ENCODE measurements around the gene PPP1R1C. TPM values are rescaled to one million over a fixed set of nuclear protein-coding genes. Genes with fewer than 3 reads are reported as not detected.

PPP1R1C gene
- total RNA-seq, 1 experiment from 2014 or later, result 3.4 TPM

- TF ChIP-seq PREB (CRISPR knock-in tag; IDR thresholded peaks at IDR 0.05; ENCODE audit: borderline replicate concordance), result no peak
- no peak for TF ChIP-seq HMGA2 (CRISPR knock-in tag; IDR thresholded peaks at IDR 0.05)
- TF ChIP-seq TP53 (CRISPR knock-in tag; IDR thresholded peaks at IDR 0.05), result no peak
Observed at GRCh38 chr2:182062329-182062972, 76.8 kb downstream of the PPP1R1C start (continued).

- no peak for ATAC-seq
- H3K36me3 Mint-ChIP-seq, result no peaks in the 10 kb centered on the region
- peaks cover 26% of the 10 kb centered on the region for H3K4me1 Mint-ChIP-seq
- H3K9me3 Mint-ChIP-seq, result no peaks in the 10 kb centered on the region
- ChIA-PET POLR2A (no interaction called here), CTCF (interaction anchor here (0.8 kb wide), 1 partner anchor 110 kb away, joined by 6 read pairs; no protein-coding TSS in a partner anchor)
- peak overlapping the region; percentile 23; the same call in 1 of the 2 replicates for H3K27ac Mint-ChIP-seq
- TF ChIP-seq ZNF219 (CRISPR knock-in tag; IDR thresholded peaks at IDR 0.05; ENCODE audit: borderline replicate concordance), result no peak
- TF ChIP-seq ESRRA (CRISPR knock-in tag; IDR thresholded peaks at IDR 0.05; ENCODE audit: borderline replicate concordance), result no peak
- no peak for TF ChIP-seq NFATC4 (CRISPR knock-in tag; IDR thresholded peaks at IDR 0.05)
- no peak for TF ChIP-seq NFYB (CRISPR knock-in tag; conservative IDR thresholded peaks at IDR 0.05; ENCODE audit: low read depth)
- no peaks in the 10 kb centered on the region for H3K27me3 Mint-ChIP-seq (ENCODE audit: low read depth)
- no peak for DNase-seq (ENCODE audit: low spot score)
- H3K4me3 Mint-ChIP-seq, result no peak overlapping the region
Observed at GRCh38 chr2:182064019-182064778, 78.5 kb downstream of the PPP1R1C start.

- H3K4me1 Mint-ChIP-seq, result peaks cover 33% of the 10 kb centered on the region
- ChIA-PET CTCF (no interaction called here), POLR2A (no interaction called here)
- H3K4me3 Mint-ChIP-seq, result no peak overlapping the region
- H3K9me3 Mint-ChIP-seq, result no peaks in the 10 kb centered on the region
- H3K36me3 Mint-ChIP-seq, result no peaks in the 10 kb centered on the region
- DNase-seq (ENCODE audit: low spot score) (no peak), ATAC-seq (no peak)
- no peak overlapping the region for H3K27ac Mint-ChIP-seq
- H3K27me3 Mint-ChIP-seq (ENCODE audit: low read depth), result no peaks in the 10 kb centered on the region
- TF ChIP-seq NFE2L1 (CRISPR knock-in tag; IDR thresholded peaks at IDR 0.05), result no peak
- TF ChIP-seq TCF7 (CRISPR knock-in tag; IDR thresholded peaks at IDR 0.05; ENCODE audit: low read depth), result no peak
- TF ChIP-seq ATF3 (CRISPR knock-in tag; conservative IDR thresholded peaks at IDR 0.05), result no peak
- no peak for TF ChIP-seq ZSCAN18 (CRISPR knock-in tag; IDR thresholded peaks at IDR 0.05)
- TF ChIP-seq ERG (CRISPR knock-in tag; IDR thresholded peaks at IDR 0.05), result no peak
- no peak for TF ChIP-seq NR3C1 (CRISPR knock-in tag; conservative IDR thresholded peaks at IDR 0.05; ENCODE audit: low read depth)
- TF ChIP-seq MXD4 (CRISPR knock-in tag; IDR thresholded peaks at IDR 0.05; ENCODE audit: borderline replicate concordance), result no peak
- TF ChIP-seq EMX1 (CRISPR knock-in tag; IDR thresholded peaks at IDR 0.05), result no peak
- no peak for TF ChIP-seq TEAD1 (CRISPR knock-in tag; IDR thresholded peaks at IDR 0.05)
- no peak for TF ChIP-seq AR (CRISPR knock-in tag; IDR thresholded peaks at IDR 0.05)
- TF ChIP-seq ATF6 (CRISPR knock-in tag; IDR thresholded peaks at IDR 0.05), result no peak
- no peak for TF ChIP-seq ZNF219 (CRISPR knock-in tag; IDR thresholded peaks at IDR 0.05; ENCODE audit: borderline replicate concordance)
Observed at GRCh38 chr2:182066400-182067087, 80.9 kb downstream of the PPP1R1C start.
